Neural cell (in vitro differentiated cells): ENCODE data around the gene SKIL.

Source experiments
- CTCF ChIP-seq: fragments of 450-650 bp; IDR thresholded peaks from 2 replicates; pipeline ENCODE4 v1.5.1; 2014; ENCODE audit warnings: antibody characterized with exemption, mild to moderate bottlenecking, moderate library complexity; ENCODE audit not compliant: poor library complexity, severe bottlenecking
- EP300 ChIP-seq: fragments of 450-650 bp; conservative IDR thresholded peaks from 2 replicates; pipeline ENCODE4 v1.6.1; 2014; ENCODE audit warnings: antibody characterized with exemption, mild to moderate bottlenecking, moderate library complexity; ENCODE audit not compliant: poor library complexity, severe bottlenecking
- EZH2 ChIP-seq: fragments of 200-600, 300-800 bp; shearing (Covaris generic), sonication (generic); IDR thresholded peaks from 2 replicates; pipeline ENCODE4 v1.6.1; 2014; ENCODE audit warnings: antibody characterized with exemption, low read length, borderline replicate concordance, mild to moderate bottlenecking; ENCODE audit not compliant: insufficient read depth, poor library complexity, severe bottlenecking
- POLR2AphosphoS5 ChIP-seq: IDR thresholded peaks from 2 replicates; pipeline ENCODE4 v1.6.1; 2012
- RAD21 ChIP-seq: fragments of 450-650 bp; conservative IDR thresholded peaks from 2 replicates; pipeline ENCODE4 v1.6.1; 2014; ENCODE audit warnings: antibody characterized with exemption, mild to moderate bottlenecking, moderate library complexity
- REST ChIP-seq: IDR thresholded peaks from 2 replicates; pipeline ENCODE4 v1.6.1; 2012; ENCODE audit warnings: borderline replicate concordance
- SMC3 ChIP-seq: fragments of 450-650 bp; conservative IDR thresholded peaks from 2 replicates; pipeline ENCODE4 v1.6.1; 2014; ENCODE audit warnings: antibody characterized with exemption, mild to moderate bottlenecking, moderate library complexity; ENCODE audit not compliant: poor library complexity

DNA sequence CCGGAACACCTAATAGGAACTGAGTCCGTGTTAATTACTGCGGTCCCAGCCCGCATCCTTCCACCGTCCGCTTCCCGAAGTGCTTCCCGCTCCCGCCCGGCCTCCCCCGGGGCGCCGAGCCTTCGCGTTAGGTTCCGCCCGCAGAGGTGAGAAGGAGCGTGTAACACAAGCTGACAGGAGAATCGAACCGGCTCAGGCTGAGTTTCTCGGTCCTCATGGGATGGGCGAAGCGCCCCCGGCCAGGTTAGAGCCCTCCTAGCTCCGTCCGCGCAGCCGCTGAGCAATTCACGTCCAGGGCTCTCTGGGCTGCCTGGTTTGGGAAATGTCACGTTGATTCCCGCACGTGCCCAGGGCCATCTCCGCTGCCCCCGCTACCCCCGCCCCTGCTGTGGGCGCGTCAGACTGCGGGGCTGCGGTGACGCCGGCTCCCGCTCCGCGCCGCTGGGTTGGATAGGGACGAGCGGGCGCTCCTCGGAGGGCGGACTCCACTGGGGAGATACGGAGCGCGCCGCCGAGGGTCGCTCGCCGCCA, 62.1 kb downstream of the SKIL start:
- TF ChIP-seq REST: no peak
- no peak for TF ChIP-seq SMC3
- no peak for TF ChIP-seq EZH2
- no peak for TF ChIP-seq CTCF
- no peak for TF ChIP-seq POLR2AphosphoS5
- TF ChIP-seq EP300: no peak
- TF ChIP-seq RAD21: no peak
